ENCODE data around the gene KRT32.

Gene KRT32

DNA sequence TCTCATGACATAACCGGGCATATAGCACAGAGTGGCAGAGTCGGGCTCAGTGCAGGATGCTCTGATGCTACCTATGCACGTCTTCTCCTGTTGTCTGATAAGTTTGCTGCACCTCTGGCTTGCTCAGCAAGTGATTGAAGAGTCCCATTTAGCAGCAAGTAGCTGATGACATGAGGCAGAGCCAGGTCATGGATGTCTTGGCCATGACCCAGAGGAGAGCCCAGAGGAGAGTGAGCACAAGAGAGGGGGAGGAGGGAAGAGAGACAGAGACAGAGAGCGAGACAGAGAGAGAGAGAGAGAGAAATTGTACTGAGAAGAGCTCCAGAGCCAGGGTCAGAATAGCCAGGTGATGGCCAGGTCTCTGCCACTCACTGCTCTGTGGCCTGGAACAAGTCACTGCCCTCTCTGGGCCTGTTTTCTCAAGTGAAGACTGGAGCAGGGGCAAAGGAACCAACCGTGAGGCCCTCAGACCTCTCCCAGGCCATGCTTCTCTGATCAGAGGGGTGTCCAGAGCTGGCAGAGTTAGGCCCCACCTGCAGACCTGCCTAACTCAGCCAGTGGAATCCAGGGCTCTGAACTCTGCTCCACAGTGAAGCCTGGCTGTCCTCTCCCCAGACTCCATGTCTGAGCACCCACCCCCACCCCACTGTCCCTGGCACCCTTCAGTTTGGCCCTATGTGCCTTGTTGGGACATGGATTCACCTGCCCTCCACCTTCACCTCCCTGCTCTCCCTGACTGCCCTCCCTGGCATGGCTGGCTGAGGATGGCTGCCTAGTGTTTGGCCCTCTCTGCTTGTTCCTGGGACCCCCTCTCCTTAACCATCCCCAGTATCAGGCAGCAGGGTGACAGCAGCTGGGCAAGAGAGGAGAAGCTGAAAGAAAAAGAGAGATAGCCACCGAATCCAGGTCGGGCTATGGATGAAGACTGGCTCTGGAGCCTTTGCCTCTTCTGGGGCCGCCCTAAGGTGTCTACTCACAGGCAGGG, 18.0 kb upstream of the KRT32 start:
- Histone ChIP-seq H3K4me1 (no peaks in the 10 kb centered on the region), H3K9ac (no peak overlapping the region), H3K27ac (no peak overlapping the region), H3K27me3 (ENCODE audit: control insufficient read depth, insufficient read depth, low read length) (no peaks in the 10 kb centered on the region), H3K4me3 (ENCODE audit: low read depth, low read length) (no peak overlapping the region), H3K9me3 (ENCODE audit: control insufficient read depth, low read length) (no peaks in the 10 kb centered on the region), H3K4me2 (ENCODE audit: low read length) (no peak overlapping the region), H2AFZ (no peak overlapping the region), H3K36me3 (ENCODE audit: control insufficient read depth, insufficient read depth, low read length) (no peaks in the 10 kb centered on the region), H3K79me2 (no peaks in the 10 kb centered on the region)
- TF ChIP-seq, protein P1, sequence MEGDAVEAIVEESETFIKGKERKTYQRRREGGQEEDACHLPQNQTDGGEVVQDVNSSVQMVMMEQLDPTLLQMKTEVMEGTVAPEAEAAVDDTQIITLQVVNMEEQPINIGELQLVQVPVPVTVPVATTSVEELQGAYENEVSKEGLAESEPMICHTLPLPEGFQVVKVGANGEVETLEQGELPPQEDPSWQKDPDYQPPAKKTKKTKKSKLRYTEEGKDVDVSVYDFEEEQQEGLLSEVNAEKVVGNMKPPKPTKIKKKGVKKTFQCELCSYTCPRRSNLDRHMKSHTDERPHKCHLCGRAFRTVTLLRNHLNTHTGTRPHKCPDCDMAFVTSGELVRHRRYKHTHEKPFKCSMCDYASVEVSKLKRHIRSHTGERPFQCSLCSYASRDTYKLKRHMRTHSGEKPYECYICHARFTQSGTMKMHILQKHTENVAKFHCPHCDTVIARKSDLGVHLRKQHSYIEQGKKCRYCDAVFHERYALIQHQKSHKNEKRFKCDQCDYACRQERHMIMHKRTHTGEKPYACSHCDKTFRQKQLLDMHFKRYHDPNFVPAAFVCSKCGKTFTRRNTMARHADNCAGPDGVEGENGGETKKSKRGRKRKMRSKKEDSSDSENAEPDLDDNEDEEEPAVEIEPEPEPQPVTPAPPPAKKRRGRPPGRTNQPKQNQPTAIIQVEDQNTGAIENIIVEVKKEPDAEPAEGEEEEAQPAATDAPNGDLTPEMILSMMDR (IDR thresholded peaks at IDR 0.05) = no peak

DNA sequence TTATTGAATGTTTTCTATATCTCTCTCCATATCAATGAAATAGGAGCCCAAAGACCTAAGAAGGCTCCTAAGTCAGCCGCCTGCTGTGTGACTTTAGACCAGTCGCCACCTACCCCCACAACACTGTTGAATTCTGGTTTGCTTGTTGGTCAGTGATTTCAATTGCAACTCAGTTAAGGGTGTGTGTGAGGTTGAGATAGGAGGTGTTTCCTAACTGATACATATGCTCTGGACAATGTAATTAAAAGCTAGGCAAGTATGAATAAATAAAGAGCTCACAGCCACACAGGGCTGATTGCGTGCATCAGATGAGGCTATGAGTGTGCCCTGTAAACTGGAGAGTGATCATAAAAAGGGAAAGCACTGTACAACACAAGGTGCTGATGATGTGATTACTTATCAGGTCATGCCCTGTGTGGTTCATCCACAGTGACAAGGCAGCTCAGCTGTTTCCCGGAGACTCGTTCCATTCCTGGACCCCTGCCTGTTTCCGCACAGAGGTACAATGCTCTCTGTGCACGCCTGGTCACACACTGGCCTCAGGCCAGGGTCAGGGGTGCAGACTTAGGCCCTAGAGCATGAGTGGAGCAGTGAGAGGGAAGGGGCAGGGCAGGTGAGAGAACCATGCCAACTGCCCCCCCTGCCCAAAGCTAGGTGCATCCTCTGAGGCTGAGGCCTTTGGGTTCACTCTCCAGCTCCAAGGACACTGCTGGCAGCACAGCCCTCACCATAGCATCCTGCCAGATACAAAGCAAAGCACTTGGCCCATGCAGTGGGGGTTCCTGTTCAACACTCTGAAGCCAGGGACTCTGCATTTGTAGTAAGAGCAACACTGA, 17.0 kb upstream of the KRT32 start:
- no peak overlapping the region for H3K9ac ChIP-seq
- no peaks in the 10 kb centered on the region for H3K9me3 ChIP-seq (ENCODE audit: control insufficient read depth, low read length)
- no peak overlapping the region for H3K4me3 ChIP-seq (ENCODE audit: low read depth, low read length)
- H3K4me2 ChIP-seq (ENCODE audit: low read length) = no peak overlapping the region
- TF ChIP-seq, protein P1 (IDR thresholded peaks at IDR 0.05) = no peak
- no peaks in the 10 kb centered on the region for H3K27me3 ChIP-seq (ENCODE audit: control insufficient read depth, insufficient read depth, low read length)
- H3K36me3 ChIP-seq (ENCODE audit: control insufficient read depth, insufficient read depth, low read length) = no peaks in the 10 kb centered on the region
- H2AFZ ChIP-seq = no peak overlapping the region
- no peaks in the 10 kb centered on the region for H3K79me2 ChIP-seq
- no peak overlapping the region for H3K27ac ChIP-seq
- H3K4me1 ChIP-seq = no peaks in the 10 kb centered on the region

DNA sequence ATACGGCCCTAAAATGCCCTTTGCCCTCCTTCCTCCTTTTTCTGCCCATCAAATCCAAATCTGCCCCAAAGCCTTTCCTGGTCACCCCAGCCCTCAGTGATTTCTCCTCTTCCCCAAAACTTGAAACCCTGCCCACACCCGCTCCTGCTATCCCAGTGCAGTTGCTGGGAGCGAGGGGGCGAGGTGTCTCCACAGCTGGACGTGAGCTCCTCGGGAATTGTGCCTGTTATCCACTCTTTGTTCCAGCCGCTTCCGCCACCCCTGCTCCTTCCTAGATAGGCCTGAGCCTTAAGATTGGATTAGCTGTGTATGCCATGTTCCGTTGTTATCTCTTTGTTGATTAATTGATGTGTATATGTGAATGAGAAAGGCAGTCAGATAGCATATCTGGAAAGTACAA, 16.3 kb upstream of the KRT32 start:
- H3K27me3 ChIP-seq (ENCODE audit: control insufficient read depth, insufficient read depth, low read length) = no peaks in the 10 kb centered on the region
- no peak overlapping the region for H3K4me2 ChIP-seq (ENCODE audit: low read length)
- no peaks in the 10 kb centered on the region for H3K36me3 ChIP-seq (ENCODE audit: control insufficient read depth, insufficient read depth, low read length)
- TF ChIP-seq, protein P1 (IDR thresholded peaks at IDR 0.05) = no peak
- H3K27ac ChIP-seq = no peak overlapping the region
- no peaks in the 10 kb centered on the region for H3K4me1 ChIP-seq
- H2AFZ ChIP-seq = no peak overlapping the region
- H3K79me2 ChIP-seq = no peaks in the 10 kb centered on the region
- no peak overlapping the region for H3K9ac ChIP-seq
- no peaks in the 10 kb centered on the region for H3K9me3 ChIP-seq (ENCODE audit: control insufficient read depth, low read length)
- no peak overlapping the region for H3K4me3 ChIP-seq (ENCODE audit: low read depth, low read length)

DNA sequence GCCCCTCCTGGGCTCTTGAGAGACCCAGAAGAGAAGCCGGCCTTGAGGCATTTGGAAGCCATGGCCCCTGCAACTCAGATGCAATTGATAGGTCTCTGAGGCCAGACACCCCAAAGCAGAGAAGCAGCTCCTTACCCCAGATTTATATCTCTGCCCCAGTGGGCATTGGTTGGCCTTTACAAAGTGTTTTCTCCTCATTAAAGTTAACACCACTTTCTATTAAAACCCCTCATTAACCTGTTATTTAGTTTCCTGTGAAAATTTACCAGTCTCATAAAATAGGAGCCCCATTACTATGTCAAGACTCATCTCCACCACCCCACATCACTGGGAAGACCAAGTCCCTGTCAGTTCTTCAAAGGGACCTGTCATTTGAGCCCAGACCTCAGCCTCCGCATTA, 13.8 kb upstream of the KRT32 start, which contains the start of gene KRT35:
Gene KRT35 (minus strand): TSS at position 116 of the 400 bp plus-strand sequence. CDS start 54 bp downstream, at position 62.
- H3K4me3 ChIP-seq (ENCODE audit: low read depth, low read length) = no peak within 1 kb of the TSS
- no peak within 1 kb of the TSS for H3K4me2 ChIP-seq (ENCODE audit: low read length)
- no peak within 1 kb of the TSS for H3K27ac ChIP-seq
- no peaks in the 10 kb centered on the region for H3K79me2 ChIP-seq
- no peaks in the 10 kb centered on the region for H3K27me3 ChIP-seq (ENCODE audit: control insufficient read depth, insufficient read depth, low read length)
- TF ChIP-seq, protein P1 (IDR thresholded peaks at IDR 0.05) = no peak
- H3K9ac ChIP-seq = no peak within 1 kb of the TSS
- no peaks in the 10 kb centered on the region for H3K9me3 ChIP-seq (ENCODE audit: control insufficient read depth, low read length)
- no peak within 1 kb of the TSS for H2AFZ ChIP-seq
- H3K4me1 ChIP-seq = no peaks in the 10 kb centered on the region
- no peaks in the 10 kb centered on the region for H3K36me3 ChIP-seq (ENCODE audit: control insufficient read depth, insufficient read depth, low read length)
